ENCODE measurements around the gene RFX1.

RFX1 gene

DNA sequence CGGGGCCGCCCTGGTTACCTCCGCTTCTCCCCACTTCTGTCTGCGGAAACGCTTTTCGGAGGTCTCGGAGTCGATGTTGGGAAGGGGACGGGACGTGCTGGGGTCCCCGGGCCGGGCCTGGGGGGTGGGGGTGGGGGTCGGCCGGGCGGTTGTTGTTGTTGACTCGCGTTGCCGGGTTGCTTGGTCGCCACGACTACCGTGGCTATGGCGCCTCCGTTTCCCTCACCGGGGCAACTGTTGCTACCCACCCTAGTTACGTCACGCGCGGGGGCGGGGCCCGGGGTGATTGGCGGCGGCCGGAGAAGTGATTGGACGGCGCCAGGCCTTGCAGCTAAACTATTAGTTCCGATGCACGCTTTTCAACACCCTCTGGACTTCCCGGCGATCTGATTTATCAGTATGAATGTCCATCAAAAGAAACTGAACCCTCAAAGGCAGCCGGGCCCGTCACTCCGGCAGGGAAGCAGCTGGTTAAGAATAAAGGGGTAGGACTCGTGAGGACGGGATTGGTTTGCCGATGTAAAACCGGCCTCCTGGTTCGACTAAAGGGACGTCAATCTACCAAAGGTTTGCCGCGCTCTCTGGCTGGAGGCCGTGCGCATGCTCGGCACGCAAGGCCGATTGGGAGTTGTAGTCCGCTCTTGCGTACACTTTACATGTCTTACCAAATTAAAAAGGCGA lies at the start of gene RFX1:
Gene RFX1 (minus strand): TSS at position 236 of the 681 bp plus-strand sequence. CDS start 12,477 bp downstream, outside the sequence.
- DNase-seq (ENCODE audit: low read depth) = peak; percentile 100
- TF ChIP-seq, protein P1, sequence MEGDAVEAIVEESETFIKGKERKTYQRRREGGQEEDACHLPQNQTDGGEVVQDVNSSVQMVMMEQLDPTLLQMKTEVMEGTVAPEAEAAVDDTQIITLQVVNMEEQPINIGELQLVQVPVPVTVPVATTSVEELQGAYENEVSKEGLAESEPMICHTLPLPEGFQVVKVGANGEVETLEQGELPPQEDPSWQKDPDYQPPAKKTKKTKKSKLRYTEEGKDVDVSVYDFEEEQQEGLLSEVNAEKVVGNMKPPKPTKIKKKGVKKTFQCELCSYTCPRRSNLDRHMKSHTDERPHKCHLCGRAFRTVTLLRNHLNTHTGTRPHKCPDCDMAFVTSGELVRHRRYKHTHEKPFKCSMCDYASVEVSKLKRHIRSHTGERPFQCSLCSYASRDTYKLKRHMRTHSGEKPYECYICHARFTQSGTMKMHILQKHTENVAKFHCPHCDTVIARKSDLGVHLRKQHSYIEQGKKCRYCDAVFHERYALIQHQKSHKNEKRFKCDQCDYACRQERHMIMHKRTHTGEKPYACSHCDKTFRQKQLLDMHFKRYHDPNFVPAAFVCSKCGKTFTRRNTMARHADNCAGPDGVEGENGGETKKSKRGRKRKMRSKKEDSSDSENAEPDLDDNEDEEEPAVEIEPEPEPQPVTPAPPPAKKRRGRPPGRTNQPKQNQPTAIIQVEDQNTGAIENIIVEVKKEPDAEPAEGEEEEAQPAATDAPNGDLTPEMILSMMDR (IDR thresholded peaks at IDR 0.05; ENCODE audit: low read depth, low read length, missing control alignments) = no peak
- H3K4me3 ChIP-seq (ENCODE audit: low read depth, low read length) = peak within 1 kb of the TSS; percentile 86

DNA sequence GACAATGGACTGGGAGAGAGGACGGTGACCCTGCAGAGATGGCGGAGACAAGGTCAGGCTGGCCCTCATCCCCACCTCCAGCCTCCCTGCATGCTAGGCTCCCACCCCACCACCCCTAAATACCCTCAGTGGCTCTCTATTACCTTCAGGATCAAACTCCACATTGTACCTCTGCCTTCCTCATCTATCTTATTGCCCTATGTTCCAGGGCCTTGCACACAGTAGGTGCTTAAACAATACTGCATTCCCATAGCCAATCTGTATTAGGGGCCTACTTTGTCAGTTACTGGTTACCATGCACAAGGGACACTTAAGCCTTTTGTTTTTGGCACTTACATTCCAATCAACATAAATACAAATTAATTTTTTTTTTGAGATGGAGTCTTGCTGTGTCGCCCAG lies 49.3 kb upstream of the RFX1 start:
- no peak for DNase-seq (ENCODE audit: low read depth)
- H3K4me3 ChIP-seq (ENCODE audit: low read depth, low read length) = no peak overlapping the region
- TF ChIP-seq, protein P1 (IDR thresholded peaks at IDR 0.05; ENCODE audit: low read depth, low read length, missing control alignments) = no peak

DNA sequence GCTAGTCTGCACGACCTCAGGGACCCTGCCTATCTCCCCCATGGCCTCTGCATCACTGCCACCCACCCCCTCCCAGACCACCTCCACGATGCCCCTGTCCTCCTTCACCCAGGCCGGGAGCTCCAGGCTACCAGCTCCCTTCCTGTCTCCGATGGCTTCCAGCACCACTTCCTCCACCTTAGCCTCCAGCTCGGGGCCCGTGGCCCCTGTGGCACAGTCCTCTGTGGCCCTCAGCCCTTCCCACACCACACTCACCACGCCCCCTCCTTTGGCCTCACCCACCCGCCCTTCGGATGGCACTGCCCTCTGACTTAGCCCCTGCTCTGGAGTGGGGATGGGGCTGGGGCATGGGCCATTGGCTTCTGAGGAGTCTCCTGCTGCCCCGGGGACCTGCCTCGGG lies 48.6 kb upstream of the RFX1 start:
- TF ChIP-seq, protein P1 (IDR thresholded peaks at IDR 0.05; ENCODE audit: low read depth, low read length, missing control alignments) = no peak

GRCh38 chr19:14054099-14054498 lies 48.0 kb upstream of the RFX1 start:
- no peak overlapping the region for H3K4me3 ChIP-seq (ENCODE audit: low read depth, low read length)
- DNase-seq (ENCODE audit: low read depth) = no peak
- TF ChIP-seq, protein P1 (IDR thresholded peaks at IDR 0.05; ENCODE audit: low read depth, low read length, missing control alignments) = no peak

More for the DNA sequence above, 48.6 kb upstream of the RFX1 start:
- H3K4me3 ChIP-seq (ENCODE audit: low read depth, low read length) = no peak overlapping the region
- DNase-seq (ENCODE audit: low read depth) = no peak

DNA sequence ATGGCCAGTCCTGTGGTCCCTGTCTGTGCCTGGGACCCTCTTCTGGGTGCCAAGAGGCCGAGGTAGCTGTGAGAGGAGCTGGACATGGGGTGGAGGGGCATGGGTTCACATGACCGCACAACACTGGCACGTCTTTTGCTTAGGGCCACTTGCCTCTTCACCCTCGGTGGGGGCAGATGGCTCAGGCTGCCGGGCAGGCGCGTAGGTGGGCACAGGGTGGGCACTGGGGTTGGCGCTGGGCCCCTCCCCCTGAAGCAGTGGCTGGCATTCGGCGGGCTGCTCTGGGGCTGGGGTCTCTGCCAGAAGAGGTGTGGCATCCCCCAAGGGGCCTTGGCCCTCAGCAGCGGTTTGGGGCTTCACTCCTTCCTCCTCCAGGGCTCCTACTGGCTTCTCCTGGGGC lies 47.4 kb upstream of the RFX1 start:
- DNase-seq (ENCODE audit: low read depth) = no peak
- TF ChIP-seq, protein P1 (IDR thresholded peaks at IDR 0.05; ENCODE audit: low read depth, low read length, missing control alignments) = no peak
- no peak overlapping the region for H3K4me3 ChIP-seq (ENCODE audit: low read depth, low read length)

DNA sequence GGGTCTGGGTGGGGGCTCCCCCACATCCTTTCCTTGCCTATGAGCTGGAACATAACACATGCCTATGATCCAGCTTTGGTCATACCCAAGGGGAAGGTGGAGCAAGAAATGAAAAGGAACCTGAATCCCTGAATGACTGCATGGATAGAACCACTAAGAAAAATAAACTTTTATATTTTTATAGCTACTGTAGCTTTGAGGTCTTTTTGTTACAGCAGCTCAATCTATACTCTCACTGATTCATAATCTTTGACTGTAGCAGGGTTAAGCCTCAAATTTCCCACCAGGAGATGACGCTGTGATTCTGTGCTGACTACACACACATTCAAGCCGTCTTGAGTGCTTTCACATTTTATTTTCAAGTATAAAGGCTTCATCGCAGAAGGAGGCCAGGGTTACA lies 46.9 kb upstream of the RFX1 start:
- DNase-seq (ENCODE audit: low read depth) = no peak
- H3K4me3 ChIP-seq (ENCODE audit: low read depth, low read length) = no peak overlapping the region
- TF ChIP-seq, protein P1 (IDR thresholded peaks at IDR 0.05; ENCODE audit: low read depth, low read length, missing control alignments) = no peak

DNA sequence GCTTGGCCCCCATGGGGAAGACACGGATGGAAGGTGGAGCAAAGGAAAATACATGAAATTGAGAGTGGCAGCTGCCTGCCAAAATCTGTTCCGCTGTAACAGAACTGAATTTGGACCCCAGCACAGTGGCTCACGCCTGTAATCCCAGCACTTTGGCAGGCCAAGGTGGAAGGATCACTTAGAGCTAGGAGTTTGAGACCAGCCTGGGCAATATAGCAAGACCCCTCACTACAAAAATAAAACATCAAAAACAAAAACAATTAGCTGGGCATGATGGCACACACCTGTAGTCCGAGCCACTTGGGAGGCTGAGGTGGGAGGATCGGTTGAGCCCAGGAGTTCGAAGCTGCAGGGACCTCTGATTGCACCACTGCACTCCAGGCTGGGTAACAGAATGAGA lies 46.4 kb upstream of the RFX1 start:
- DNase-seq (ENCODE audit: low read depth) = no peak
- TF ChIP-seq, protein P1 (IDR thresholded peaks at IDR 0.05; ENCODE audit: low read depth, low read length, missing control alignments) = no peak
- H3K4me3 ChIP-seq (ENCODE audit: low read depth, low read length) = no peak overlapping the region

Data from GM12864 (cell line).